OCI-LY7 (cell line): ENCODE data around the gene ALPK3.

ENCODE experiments used
- CTCF ChIP-seq: fragments of 200-600 bp; sonication (generic); conservative IDR thresholded peaks from 2 replicates; pipeline ENCODE4 v1.5.1; 2014; ENCODE audit warnings: mild to moderate bottlenecking, antibody characterized with exemption, low read length, moderate library complexity, mixed read lengths
- EZH2phosphoT487 ChIP-seq: fragments of 200-600 bp; sonication (generic); IDR thresholded peaks from 2 replicates; pipeline ENCODE4 v1.6.1; 2018; ENCODE audit warnings: low read depth, borderline replicate concordance, mild to moderate bottlenecking, mixed run types, antibody characterized with exemption, low read length, moderate library complexity, mixed read lengths

- TF ChIP-seq CTCF (no peak), EZH2phosphoT487 (no peak)
Measured at GRCh38 chr15:84890670-84891162, 73.6 kb downstream of the ALPK3 start.
